ENCODE data around the gene NUDT7. TPM values are rescaled to one million over a fixed set of nuclear protein-coding genes. Genes with fewer than 3 reads are reported as not detected.

NUDT7 gene
- total RNA-seq, 1 donor from 2014 or later: 3.5 TPM

GRCh38 chr16:77760800-77761199 lies 38.5 kb downstream of the NUDT7 start:
- Mint-ChIP-seq H3K36me3 (ENCODE audit: low read depth, unreplicated experiment) (peaks cover 2% of the 10 kb centered on the region), H3K4me3 (ENCODE audit: unreplicated experiment) (no peak overlapping the region), H3K27me3 (ENCODE audit: low read depth, unreplicated experiment) (peaks cover 4% of the 10 kb centered on the region), H3K9me3 (ENCODE audit: unreplicated experiment) (peaks cover 2% of the 10 kb centered on the region), H3K27ac (ENCODE audit: unreplicated experiment) (no peak overlapping the region), H3K4me1 (ENCODE audit: low read depth, unreplicated experiment) (peaks cover 18% of the 10 kb centered on the region)
- Histone ChIP-seq H3K27me3 (ENCODE audit: insufficient read depth, low read length) (no peaks in the 10 kb centered on the region), H3K9ac (ENCODE audit: low read length) (no peak overlapping the region), H2AFZ (ENCODE audit: low read depth, low read length) (no peak overlapping the region), H3K79me2 (ENCODE audit: insufficient read depth, low read length) (no peaks in the 10 kb centered on the region), H3K27ac (ENCODE audit: low read depth, low read length) (no peak overlapping the region), H4K20me1 (ENCODE audit: insufficient read depth, low read length) (no peaks in the 10 kb centered on the region), H3K36me3 (ENCODE audit: insufficient read depth, low read length) (no peaks in the 10 kb centered on the region), H3K4me1 (ENCODE audit: insufficient read depth, low read length) (no peaks in the 10 kb centered on the region), H3K4me3 (ENCODE audit: insufficient read depth, low read depth, low read length) (no peak overlapping the region), H3K9me3 (ENCODE audit: insufficient read depth, low read depth, low read length) (no peaks in the 10 kb centered on the region), H3K4me2 (ENCODE audit: low read length) (no peak overlapping the region)
- DNase-seq (ENCODE audit: low read depth) (no peak), FAIRE-seq (no peak)
- TF ChIP-seq EZH2 (IDR thresholded peaks at IDR 0.05; ENCODE audit: insufficient read depth, low read length) (no peak), CTCF (IDR thresholded peaks at IDR 0.05; ENCODE audit: insufficient read depth, low read depth, low read length) (no peak)

DNA sequence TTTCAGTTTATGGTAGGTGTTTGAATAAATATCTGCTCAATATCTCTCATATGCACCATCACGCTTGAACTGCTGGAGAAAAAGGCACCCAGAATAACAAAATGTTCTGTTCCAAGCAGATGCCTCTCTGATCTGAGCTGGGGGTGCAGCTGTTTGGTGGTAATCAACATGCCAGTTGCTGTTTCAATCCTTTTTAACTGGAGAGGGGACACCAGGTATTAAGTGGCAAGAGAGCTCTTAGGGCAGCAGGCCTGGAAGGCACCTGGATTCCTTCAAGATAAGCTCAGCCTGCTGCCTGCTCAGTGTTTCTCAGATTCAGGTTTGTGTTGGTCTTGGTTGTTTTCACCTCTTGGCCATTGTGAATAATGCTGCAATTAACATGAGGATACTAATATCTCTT lies 38.9 kb downstream of the NUDT7 start:
- H3K4me3 ChIP-seq (ENCODE audit: insufficient read depth, low read depth, low read length): no peak overlapping the region
- H3K27ac Mint-ChIP-seq (ENCODE audit: unreplicated experiment): peak overlapping the region; percentile 35
- H3K79me2 ChIP-seq (ENCODE audit: insufficient read depth, low read length): no peaks in the 10 kb centered on the region
- no peaks in the 10 kb centered on the region for H4K20me1 ChIP-seq (ENCODE audit: insufficient read depth, low read length)
- no peak overlapping the region for H3K27ac ChIP-seq (ENCODE audit: low read depth, low read length)
- DNase-seq (ENCODE audit: low read depth) (no peak), FAIRE-seq (no peak)
- H3K9me3 Mint-ChIP-seq (ENCODE audit: unreplicated experiment): peaks cover 2% of the 10 kb centered on the region
- no peaks in the 10 kb centered on the region for H3K4me1 ChIP-seq (ENCODE audit: insufficient read depth, low read length)
- H3K36me3 ChIP-seq (ENCODE audit: insufficient read depth, low read length): no peaks in the 10 kb centered on the region
- H2AFZ ChIP-seq (ENCODE audit: low read depth, low read length): no peak overlapping the region
- TF ChIP-seq EZH2 (IDR thresholded peaks at IDR 0.05; ENCODE audit: insufficient read depth, low read length): no peak
- no peak for TF ChIP-seq CTCF (IDR thresholded peaks at IDR 0.05; ENCODE audit: insufficient read depth, low read depth, low read length)
- peaks cover 18% of the 10 kb centered on the region for H3K4me1 Mint-ChIP-seq (ENCODE audit: low read depth, unreplicated experiment)
- H3K4me3 Mint-ChIP-seq (ENCODE audit: unreplicated experiment): no peak overlapping the region
- H3K27me3 Mint-ChIP-seq (ENCODE audit: low read depth, unreplicated experiment): peaks cover 4% of the 10 kb centered on the region
- peaks cover 2% of the 10 kb centered on the region for H3K36me3 Mint-ChIP-seq (ENCODE audit: low read depth, unreplicated experiment)
- H3K9me3 ChIP-seq (ENCODE audit: insufficient read depth, low read depth, low read length): no peaks in the 10 kb centered on the region
- no peaks in the 10 kb centered on the region for H3K27me3 ChIP-seq (ENCODE audit: insufficient read depth, low read length)
- no peak overlapping the region for H3K4me2 ChIP-seq (ENCODE audit: low read length)
- no peak overlapping the region for H3K9ac ChIP-seq (ENCODE audit: low read length)

- Mint-ChIP-seq H3K4me1 (ENCODE audit: low read depth, unreplicated experiment) (peaks cover 18% of the 10 kb centered on the region), H3K27me3 (ENCODE audit: low read depth, unreplicated experiment) (peaks cover 4% of the 10 kb centered on the region), H3K9me3 (ENCODE audit: unreplicated experiment) (peaks cover 2% of the 10 kb centered on the region), H3K27ac (ENCODE audit: unreplicated experiment) (no peak overlapping the region), H3K36me3 (ENCODE audit: low read depth, unreplicated experiment) (peaks cover 2% of the 10 kb centered on the region), H3K4me3 (ENCODE audit: unreplicated experiment) (no peak overlapping the region)
- FAIRE-seq: peak; percentile 9
- Histone ChIP-seq H3K9me3 (ENCODE audit: insufficient read depth, low read depth, low read length) (no peaks in the 10 kb centered on the region), H3K9ac (ENCODE audit: low read length) (no peak overlapping the region), H2AFZ (ENCODE audit: low read depth, low read length) (no peak overlapping the region), H3K4me2 (ENCODE audit: low read length) (no peak overlapping the region), H3K4me1 (ENCODE audit: insufficient read depth, low read length) (no peaks in the 10 kb centered on the region), H4K20me1 (ENCODE audit: insufficient read depth, low read length) (no peaks in the 10 kb centered on the region), H3K27me3 (ENCODE audit: insufficient read depth, low read length) (no peaks in the 10 kb centered on the region), H3K36me3 (ENCODE audit: insufficient read depth, low read length) (no peaks in the 10 kb centered on the region), H3K27ac (ENCODE audit: low read depth, low read length) (no peak overlapping the region), H3K79me2 (ENCODE audit: insufficient read depth, low read length) (no peaks in the 10 kb centered on the region), H3K4me3 (ENCODE audit: insufficient read depth, low read depth, low read length) (no peak overlapping the region)
- no peak for DNase-seq (ENCODE audit: low read depth)
- no peak for TF ChIP-seq EZH2 (IDR thresholded peaks at IDR 0.05; ENCODE audit: insufficient read depth, low read length)
Observed at GRCh38 chr16:77762262-77762661, 39.9 kb downstream of the NUDT7 start.

Measured in astrocyte (in vitro differentiated cells and primary cell).